WI38 (cell line): ENCODE data around the gene DRD2.
"Not testable (repeated sequence)": the region's sequence is repeated elsewhere in the genome, so short reads cannot be mapped to it uniquely, and the experiment has no call there.

Experiments
- H3K4me3 ChIP-seq: 2 replicates; pipeline ENCODE4 v1.5.1; 2011; ENCODE audit warnings: low read depth, mild to moderate bottlenecking, control low read depth, low read length
- CTCF ChIP-seq: IDR thresholded peaks from 2 replicates; pipeline ENCODE4 v1.5.1; 2012; ENCODE audit warnings: low read depth, mild to moderate bottlenecking, control low read depth, low read length

DRD2 gene

GRCh38 chr11:113475160-113475761 is at the start of gene DRD2:
TSS of gene DRD2 (minus strand) at chr11:113475398. CDS start at chr11:113424651, 50,747 bp downstream.
- no peak for TF ChIP-seq CTCF
- no peak within 1 kb of the TSS for H3K4me3 ChIP-seq

GRCh38 chr11:113523906-113524305 is 48.7 kb upstream of the DRD2 start:
- not testable (repeated sequence) for H3K4me3 ChIP-seq

GRCh38 chr11:113521737-113522517 is 46.7 kb upstream of the DRD2 start:
- TF ChIP-seq CTCF: no peak
- H3K4me3 ChIP-seq: no peak overlapping the region

GRCh38 chr11:113519989-113520613 is 44.9 kb upstream of the DRD2 start:
- TF ChIP-seq CTCF: no peak
- H3K4me3 ChIP-seq: no peak overlapping the region

- no peak overlapping the region for H3K4me3 ChIP-seq
- TF ChIP-seq CTCF: no peak
Observed at GRCh38 chr11:113518716-113519495, 43.7 kb upstream of the DRD2 start.

- TF ChIP-seq CTCF: no peak
- no peak overlapping the region for H3K4me3 ChIP-seq
Observed at GRCh38 chr11:113517361-113517760, 42.2 kb upstream of the DRD2 start.

- no peak for TF ChIP-seq CTCF
- H3K4me3 ChIP-seq: no peak overlapping the region
Observed at GRCh38 chr11:113514856-113515255, 39.7 kb upstream of the DRD2 start.
